SK-N-MC (cell line): Measurements from ENCODE around the gene HOXC6.
A peak's percentile ranks its signal among the peaks of the same experiment; 100 is the strongest.

Experiments
- DNase-seq: peaks from one replicate; pipeline ENCODE4 v3.0.0-alpha.2; 2011; ENCODE audit warnings: low read depth, low spot score
- H3K27ac ChIP-seq: fragments of 200-600 bp; sonication (generic); 2 replicates; pipeline ENCODE4 v1.5.1; 2016; ENCODE audit warnings: mixed run types
- H3K36me3 ChIP-seq: fragments of 200-600 bp; sonication (generic); 2 replicates; pipeline ENCODE4 v1.6.1; 2017; ENCODE audit warnings: antibody characterized with exemption, low read length, mixed read lengths; ENCODE audit not compliant: insufficient read depth
- H3K4me3 ChIP-seq: fragments of 200-600 bp; sonication (generic); 2 replicates; pipeline ENCODE4 v1.5.1; 2016
- H3K9ac ChIP-seq: fragments of 200-600 bp; sonication (generic); 2 replicates; pipeline ENCODE4 v1.8.0; 2017; ENCODE audit warnings: mixed run types, mixed read lengths; ENCODE audit not compliant: insufficient read length
- H3K9me3 ChIP-seq: fragments of 200-600 bp; sonication (generic); 2 replicates; pipeline ENCODE4 v1.6.1; 2017; ENCODE audit warnings: low read depth, mild to moderate bottlenecking, antibody characterized with exemption, low read length, moderate library complexity, mixed read lengths
- EZH2 ChIP-seq: fragments of 200-600 bp; sonication (generic); IDR thresholded peaks from one replicate; pipeline ENCODE4 v1.6.1; 2017; ENCODE audit warnings: antibody characterized with exemption
- FOXP2 ChIP-seq: optimal IDR thresholded peaks from 2 replicates; pipeline ENCODE3; 2011; ENCODE audit warnings: mild to moderate bottlenecking, moderate library complexity; ENCODE audit not compliant: insufficient read depth; ENCODE audit errors: extremely low read length, control extremely low read depth
- POLR2AphosphoS5 ChIP-seq: IDR thresholded peaks from 2 replicates; pipeline ENCODE4 v1.6.1; 2012; ENCODE audit warnings: mild to moderate bottlenecking, low read depth, low read length, borderline replicate concordance

The HOXC6 gene

GRCh38 chr12:54000116-54001114 lies 27.8 kb upstream of the HOXC6 start, which contains the start of gene HOXC9:
Gene HOXC9 (plus strand): TSS chr12:54000161. CDS start chr12:54000189, 28 bp downstream.
- peak within 1 kb of the TSS; percentile 98 for H3K9ac ChIP-seq
- H3K9me3 ChIP-seq: no peaks in the 10 kb centered on the region
- DNase-seq: no peak
- H3K27ac ChIP-seq: peak within 1 kb of the TSS; percentile 93
- TF ChIP-seq POLR2AphosphoS5 (peak; percentile 29; the same call in 1 of the 2 replicates), EZH2 (no peak), FOXP2 (no peak)
- H3K4me3 ChIP-seq: peak within 1 kb of the TSS; percentile 99
- no peaks in the 10 kb centered on the region for H3K36me3 ChIP-seq

- TF ChIP-seq FOXP2: no peak
- Histone ChIP-seq H3K27ac (no peak overlapping the region), H3K36me3 (no peaks in the 10 kb centered on the region), H3K9ac (peak overlapping the region; percentile 98), H3K4me3 (peak overlapping the region; percentile 99), H3K9me3 (no peaks in the 10 kb centered on the region)
- DNase-seq: no peak
These were observed 26.7 kb upstream of the HOXC6 start for GRCh38 chr12:54001283-54002187.

GRCh38 chr12:54002278-54002914 lies 25.8 kb upstream of the HOXC6 start:
- Histone ChIP-seq H3K36me3 (no peaks in the 10 kb centered on the region), H3K27ac (no peak overlapping the region), H3K9me3 (no peaks in the 10 kb centered on the region), H3K4me3 (no peak overlapping the region), H3K9ac (no peak overlapping the region)
- TF ChIP-seq POLR2AphosphoS5 (no peak), EZH2 (no peak), FOXP2 (no peak)
- no peak for DNase-seq

- H3K27ac ChIP-seq: no peak overlapping the region
- no peak overlapping the region for H3K4me3 ChIP-seq
- no peaks in the 10 kb centered on the region for H3K9me3 ChIP-seq
- no peak for DNase-seq
- no peak for TF ChIP-seq FOXP2
- no peak for TF ChIP-seq POLR2AphosphoS5
- no peak for TF ChIP-seq EZH2
- no peak overlapping the region for H3K9ac ChIP-seq
- no peaks in the 10 kb centered on the region for H3K36me3 ChIP-seq
These were observed 25.3 kb upstream of the HOXC6 start for GRCh38 chr12:54002915-54003389.

GRCh38 chr12:54003625-54004024 lies 24.6 kb upstream of the HOXC6 start:
- H3K27ac ChIP-seq: no peak overlapping the region
- DNase-seq: no peak
- no peak overlapping the region for H3K9ac ChIP-seq
- TF ChIP-seq POLR2AphosphoS5 (no peak), EZH2 (no peak), FOXP2 (no peak)
- H3K36me3 ChIP-seq: no peaks in the 10 kb centered on the region
- H3K9me3 ChIP-seq: no peaks in the 10 kb centered on the region
- H3K4me3 ChIP-seq: no peak overlapping the region

- TF ChIP-seq FOXP2 (no peak), EZH2 (no peak), POLR2AphosphoS5 (no peak)
- H3K4me3 ChIP-seq: no peak overlapping the region
- no peak overlapping the region for H3K27ac ChIP-seq
- no peak for DNase-seq
- H3K36me3 ChIP-seq: no peaks in the 10 kb centered on the region
- H3K9me3 ChIP-seq: no peaks in the 10 kb centered on the region
- H3K9ac ChIP-seq: no peak overlapping the region
These were observed 24.0 kb upstream of the HOXC6 start for GRCh38 chr12:54004063-54004840.

GRCh38 chr12:54004841-54005530 lies 23.3 kb upstream of the HOXC6 start:
- no peak overlapping the region for H3K9ac ChIP-seq
- DNase-seq: no peak
- no peak overlapping the region for H3K27ac ChIP-seq
- no peaks in the 10 kb centered on the region for H3K9me3 ChIP-seq
- H3K4me3 ChIP-seq: no peak overlapping the region
- H3K36me3 ChIP-seq: no peaks in the 10 kb centered on the region
- TF ChIP-seq FOXP2: no peak
- no peak for TF ChIP-seq EZH2
- no peak for TF ChIP-seq POLR2AphosphoS5
